Measurements from ENCODE around the gene CDH7. TPM values are rescaled to one million over a fixed set of nuclear protein-coding genes. Genes with fewer than 3 reads are reported as not detected.

CDH7 gene
- total RNA-seq, 1 experiment from 2014 or later, result 6.1 TPM

- H3K27ac ChIP-seq (ENCODE audit: low read length), result no peak overlapping the region
- no peaks in the 10 kb centered on the region for H3K9me2 ChIP-seq (replicated peaks; ENCODE audit: low read length)
- peak overlapping the region; percentile 16; the same call in 1 of the 2 replicates for H3K4me3 ChIP-seq (ENCODE audit: low read length)
- intact Hi-C loops (cut with micrococcal nuclease), result loop anchor here (1.0 to 10.0 kb wide), 5 partner anchors 28 to 772 kb away; no protein-coding TSS in a partner anchor
- peak; percentile 73 for DNase-seq
- no peaks in the 10 kb centered on the region for H3K36me3 ChIP-seq (ENCODE audit: low read depth, low read length)
- no peaks in the 10 kb centered on the region for H3F3A ChIP-seq (ENCODE audit: low read length, unreplicated experiment)
- H3K27me3 ChIP-seq (ENCODE audit: low read length), result no peaks in the 10 kb centered on the region
- peak overlapping the region; percentile 72 for H3K4me2 ChIP-seq (ENCODE audit: low read length)
- H3K9me3 ChIP-seq (ENCODE audit: low read length), result no peaks in the 10 kb centered on the region
- BruUV-seq (replicated peaks), result no TSS peak
- TF ChIP-seq CTCF (conservative IDR thresholded peaks at IDR 0.05; ENCODE audit: low read depth, low read length) (peak; percentile 80), EZH2 (IDR thresholded peaks at IDR 0.05; ENCODE audit: low read length, unreplicated experiment) (no peak)
- POLR2A ChIA-PET (ENCODE audit: unreplicated experiment), result no interaction called here
- H2AFZ ChIP-seq (ENCODE audit: low read length), result peak overlapping the region; percentile 79
- peak; percentile 87 for ATAC-seq
- CTCF ChIA-PET, result interaction anchor here (0.6 to 1.0 kb wide), 4 partner anchors 28 to 123 kb away, joined by 3 to 9 read pairs (median 5); no protein-coding TSS in a partner anchor
- no peaks in the 10 kb centered on the region for H3K4me1 ChIP-seq (ENCODE audit: insufficient read depth, low read length)
- no peak overlapping the region for H3K9ac ChIP-seq (ENCODE audit: low read length)
- no peaks in the 10 kb centered on the region for H4K20me1 ChIP-seq (ENCODE audit: low read length)
- no peaks in the 10 kb centered on the region for H3K79me2 ChIP-seq (ENCODE audit: low read length)
Measured at GRCh38 chr18:65725251-65726050, 25.4 kb upstream of the CDH7 start.

- POLR2A ChIA-PET (ENCODE audit: unreplicated experiment), result no interaction called here
- H3K36me3 ChIP-seq (ENCODE audit: low read depth, low read length), result no peaks in the 10 kb centered on the region
- no peak overlapping the region for H3K4me2 ChIP-seq (ENCODE audit: low read length)
- H3K27ac ChIP-seq (ENCODE audit: low read length), result no peak overlapping the region
- H4K20me1 ChIP-seq (ENCODE audit: low read length), result no peaks in the 10 kb centered on the region
- CTCF ChIA-PET, result no interaction called here
- no peaks in the 10 kb centered on the region for H3F3A ChIP-seq (ENCODE audit: low read length, unreplicated experiment)
- H3K9me3 ChIP-seq (ENCODE audit: low read length), result no peaks in the 10 kb centered on the region
- BruUV-seq (replicated peaks), result no TSS peak
- no peaks in the 10 kb centered on the region for H3K4me1 ChIP-seq (ENCODE audit: insufficient read depth, low read length)
- H3K79me2 ChIP-seq (ENCODE audit: low read length), result no peaks in the 10 kb centered on the region
- no peaks in the 10 kb centered on the region for H3K9me2 ChIP-seq (replicated peaks; ENCODE audit: low read length)
- intact Hi-C loops (cut with micrococcal nuclease), result no loop called here
- no peak for TF ChIP-seq CTCF (conservative IDR thresholded peaks at IDR 0.05; ENCODE audit: low read depth, low read length)
- TF ChIP-seq EZH2 (IDR thresholded peaks at IDR 0.05; ENCODE audit: low read length, unreplicated experiment), result no peak
- no peaks in the 10 kb centered on the region for H3K27me3 ChIP-seq (ENCODE audit: low read length)
- H3K9ac ChIP-seq (ENCODE audit: low read length), result no peak overlapping the region
- no peak overlapping the region for H3K4me3 ChIP-seq (ENCODE audit: low read length)
- no peak for DNase-seq
- no peak for ATAC-seq
- H2AFZ ChIP-seq (ENCODE audit: low read length), result no peak overlapping the region
Measured at GRCh38 chr18:65735155-65735554, 15.7 kb upstream of the CDH7 start.

GRCh38 chr18:65737471-65737955 is 13.3 kb upstream of the CDH7 start:
- CTCF ChIA-PET, result no interaction called here
- intact Hi-C loops (cut with micrococcal nuclease), result no loop called here
- TF ChIP-seq CTCF (conservative IDR thresholded peaks at IDR 0.05; ENCODE audit: low read depth, low read length) (no peak), EZH2 (IDR thresholded peaks at IDR 0.05; ENCODE audit: low read length, unreplicated experiment) (no peak), EZH2phosphoT487 (IDR thresholded peaks at IDR 0.05; ENCODE audit: borderline replicate concordance, low read length) (no peak)
- Histone ChIP-seq H3K27ac (ENCODE audit: low read length) (no peak overlapping the region), H3K79me2 (ENCODE audit: low read length) (no peaks in the 10 kb centered on the region), H3K9me2 (replicated peaks; ENCODE audit: low read length) (no peaks in the 10 kb centered on the region), H3F3A (ENCODE audit: low read length, unreplicated experiment) (no peaks in the 10 kb centered on the region), H3K9ac (ENCODE audit: low read length) (no peak overlapping the region), H3K9me3 (ENCODE audit: low read length) (no peaks in the 10 kb centered on the region), H3K4me2 (ENCODE audit: low read length) (no peak overlapping the region), H3K27me3 (ENCODE audit: low read length) (no peaks in the 10 kb centered on the region), H2AFZ (ENCODE audit: low read length) (no peak overlapping the region), H3K4me3 (ENCODE audit: low read length) (no peak overlapping the region), H3K4me1 (ENCODE audit: insufficient read depth, low read length) (no peaks in the 10 kb centered on the region), H4K20me1 (ENCODE audit: low read length) (no peaks in the 10 kb centered on the region), H3K36me3 (ENCODE audit: low read depth, low read length) (no peaks in the 10 kb centered on the region)
- POLR2A ChIA-PET (ENCODE audit: unreplicated experiment), result no interaction called here
- no peak for DNase-seq
- ATAC-seq, result no peak
- no TSS peak for BruUV-seq (replicated peaks)

Data from PC-3 (cell line).